NCI-H2081 treated with DMSO at 0.1 percent for 48 hours (cell line): ENCODE data around the gene ZNF423.

ENCODE experiments used
- DNase-seq: peaks from one replicate; lab custom pipeline; 2025; lab: John Stamatoyannopoulos, UW

ZNF423 gene

GRCh38 chr16:49750341-49751000, 105.4 kb downstream of the ZNF423 start:
- no peak for DNase-seq

GRCh38 chr16:49749816-49750215, 106.1 kb downstream of the ZNF423 start:
- no peak for DNase-seq

- no peak for DNase-seq
Observed at GRCh38 chr16:49748322-49748721, 107.6 kb downstream of the ZNF423 start.

- no peak for DNase-seq
Observed at GRCh38 chr16:49747654-49748053, 108.3 kb downstream of the ZNF423 start.

- no peak for DNase-seq
Observed at GRCh38 chr16:49746545-49746944, 109.4 kb downstream of the ZNF423 start.

- no peak for DNase-seq
Observed at GRCh38 chr16:49745311-49745747, 110.6 kb downstream of the ZNF423 start.

GRCh38 chr16:49744244-49745220, 111.4 kb downstream of the ZNF423 start:
- DNase-seq, result no peak

- DNase-seq, result no peak
Observed at GRCh38 chr16:49743658-49744057, 112.3 kb downstream of the ZNF423 start.

- DNase-seq, result no peak
Observed at GRCh38 chr16:49743203-49743464, 112.8 kb downstream of the ZNF423 start.

GRCh38 chr16:49742428-49743202, 113.3 kb downstream of the ZNF423 start:
- DNase-seq, result no peak

GRCh38 chr16:49740256-49740655, 115.7 kb downstream of the ZNF423 start:
- DNase-seq, result no peak

GRCh38 chr16:49739381-49739780, 116.5 kb downstream of the ZNF423 start:
- no peak for DNase-seq

GRCh38 chr16:49738832-49739231, 117.1 kb downstream of the ZNF423 start:
- no peak for DNase-seq

GRCh38 chr16:49738001-49738400, 117.9 kb downstream of the ZNF423 start:
- DNase-seq, result no peak

- no peak for DNase-seq
Observed at GRCh38 chr16:49737541-49737940, 118.4 kb downstream of the ZNF423 start.

GRCh38 chr16:49734331-49734730, 121.6 kb downstream of the ZNF423 start:
- DNase-seq, result no peak

GRCh38 chr16:49733313-49734009, 122.5 kb downstream of the ZNF423 start:
- no peak for DNase-seq

- no peak for DNase-seq
Observed at GRCh38 chr16:49731911-49732310, 124.0 kb downstream of the ZNF423 start.

GRCh38 chr16:49730772-49731171, 125.1 kb downstream of the ZNF423 start:
- DNase-seq, result no peak

- no peak for DNase-seq
Observed at GRCh38 chr16:49727611-49728010, 128.3 kb downstream of the ZNF423 start.

- no peak for DNase-seq
Observed at GRCh38 chr16:49726155-49726554, 129.8 kb downstream of the ZNF423 start.

GRCh38 chr16:49725651-49726050, 130.3 kb downstream of the ZNF423 start:
- DNase-seq, result no peak
